Smooth muscle cell (in vitro differentiated cells): ENCODE results near the gene VARS2. TPM values are rescaled to one million over a fixed set of nuclear protein-coding genes. Genes with fewer than 3 reads are reported as not detected.
"Not testable (repeated sequence)": the region's sequence is repeated elsewhere in the genome, so short reads cannot be mapped to it uniquely, and the experiment has no call there.

Source experiments
- DNase-seq: peaks from one replicate; lab custom pipeline; 2025; ENCODE audit not compliant: unreplicated experiment; lab: John Stamatoyannopoulos, UW
- H2AFZ ChIP-seq: fragments of 200-600 bp; sonication (generic); 2 replicates; pipeline ENCODE4 v1.6.0; 2016; ENCODE audit warnings: antibody characterized with exemption, low read depth, mild to moderate bottlenecking
- H3F3A ChIP-seq: fragments of 200-600 bp; sonication (generic); 2 replicates; pipeline ENCODE4 v1.6.0; 2017; ENCODE audit warnings: antibody characterized with exemption, low read depth
- H3K27ac ChIP-seq: fragments of 200-600 bp; sonication (generic); 2 replicates; pipeline ENCODE4 v1.5.1; 2016; ENCODE audit warnings: low read depth, mild to moderate bottlenecking
- H3K27me3 ChIP-seq: fragments of 200-600 bp; sonication (generic); 2 replicates; pipeline ENCODE4 v1.6.1; 2016; ENCODE audit warnings: low read depth, mild to moderate bottlenecking
- H3K36me3 ChIP-seq: fragments of 200-600 bp; sonication (generic); 2 replicates; pipeline ENCODE4 v1.5.1; 2016; ENCODE audit warnings: low read depth
- H3K4me1 ChIP-seq: fragments of 200-600 bp; sonication (generic); 2 replicates; pipeline ENCODE4 v1.5.1; 2016; ENCODE audit warnings: low read depth
- H3K4me2 ChIP-seq: fragments of 200-600 bp; sonication (generic); 2 replicates; pipeline ENCODE4 v1.6.0; 2016; ENCODE audit warnings: mild to moderate bottlenecking
- H3K4me3 ChIP-seq: fragments of 200-600 bp; sonication (generic); 2 replicates; pipeline ENCODE4 v1.5.1; 2016; ENCODE audit warnings: mild to moderate bottlenecking
- H3K79me2 ChIP-seq: fragments of 200-600 bp; sonication (generic); 2 replicates; pipeline ENCODE4 v1.6.0; 2016; ENCODE audit warnings: low read depth, mild to moderate bottlenecking
- H3K9ac ChIP-seq: fragments of 200-600 bp; sonication (generic); 2 replicates; pipeline ENCODE4 v1.6.0; 2016; ENCODE audit warnings: low read depth
- H3K9me3 ChIP-seq: fragments of 200-600 bp; sonication (generic); replicated peaks from 2 replicates; pipeline ENCODE4 v1.5.1; 2016; ENCODE audit warnings: low read depth
- H4K20me1 ChIP-seq: fragments of 200-600 bp; sonication (generic); 2 replicates; pipeline ENCODE4 v1.6.0; 2016; ENCODE audit warnings: low read depth
- CTCF ChIP-seq: fragments of 200-600 bp; sonication (generic); IDR thresholded peaks from 2 replicates; pipeline ENCODE4 v1.5.1; 2017; ENCODE audit warnings: borderline replicate concordance, mild to moderate bottlenecking, antibody characterized with exemption; ENCODE audit not compliant: insufficient read depth, poor library complexity, severe bottlenecking
- WGBS: methylation state at CpG from one replicate; pipeline ENCODE4 v1.1.7; 2016; ENCODE audit warnings: low lambda C conversion rate; 5-methylcytosine and 5-hydroxymethylcytosine counted together
- polyA plus RNA-seq: library from polyadenylated mRNA; unstranded; fragments of >200 nt; fragmentation: Nextera tagmentation; extraction: Ambion mirVana; gene quantifications from 2 replicates; pipeline ENCODE4 v1.2.1, GENCODE V29; 2016
- total RNA-seq: library from RNA; depleted of rRNA; stranded (reverse); fragments of >200 nt; gene quantifications from 2 replicates; pipeline ENCODE4 v1.2.3, GENCODE V29; 2014

The VARS2 gene
- total and polyA plus RNA-seq, 2 experiments from 2014 or later = 15.1 to 15.4 TPM

- Histone ChIP-seq H3K9ac (no peak overlapping the region), H3K27ac (no peak overlapping the region), H3K79me2 (no peaks in the 10 kb centered on the region), H3K9me3 (no peaks in the 10 kb centered on the region), H3K4me3 (no peak overlapping the region), H2AFZ (no peak overlapping the region), H4K20me1 (no peaks in the 10 kb centered on the region), H3K4me1 (no peaks in the 10 kb centered on the region), H3F3A (no peaks in the 10 kb centered on the region), H3K36me3 (no peaks in the 10 kb centered on the region), H3K27me3 (peaks cover 11% of the 10 kb centered on the region), H3K4me2 (no peak overlapping the region)
- WGBS = 79% methylated on average over 4 of the region's 4 CpGs
- DNase-seq = no peak
- TF ChIP-seq CTCF = no peak
Observed at GRCh38 chr6:30964075-30964474, 50.0 kb downstream of the VARS2 start.

DNA sequence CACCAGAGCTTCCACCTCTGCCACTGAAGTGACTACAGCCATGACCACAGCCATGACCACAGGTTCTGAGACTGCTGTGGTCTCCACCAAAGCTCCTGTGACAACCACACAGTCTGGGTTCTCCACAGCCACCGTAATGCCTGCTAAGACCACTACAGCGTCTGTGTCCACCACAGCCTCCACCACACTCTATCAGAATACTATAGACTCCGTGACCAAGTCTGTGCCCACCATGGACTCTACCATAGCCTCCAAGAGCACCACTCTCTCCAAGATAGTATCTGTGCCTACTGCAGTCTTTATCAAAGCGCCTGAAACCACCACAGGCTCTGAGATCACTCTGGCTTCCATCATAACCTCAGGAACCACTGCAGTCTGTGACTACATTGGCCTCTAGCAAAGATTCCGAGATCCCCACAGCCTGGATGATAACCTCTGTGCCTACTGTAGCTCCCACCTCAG lies 51.1 kb downstream of the VARS2 start:
- Histone ChIP-seq H3K9ac (no peak overlapping the region), H3K79me2 (no peaks in the 10 kb centered on the region), H3K4me2 (no peak overlapping the region), H3F3A (no peaks in the 10 kb centered on the region), H3K4me1 (no peaks in the 10 kb centered on the region), H3K27ac (no peak overlapping the region), H3K9me3 (no peaks in the 10 kb centered on the region), H2AFZ (no peak overlapping the region), H4K20me1 (no peaks in the 10 kb centered on the region), H3K4me3 (no peak overlapping the region), H3K36me3 (no peaks in the 10 kb centered on the region), H3K27me3 (peaks cover 7% of the 10 kb centered on the region)
- DNase-seq = no peak
- WGBS = 93% methylated on average over 5 of the region's 5 CpGs
- no peak for TF ChIP-seq CTCF

DNA sequence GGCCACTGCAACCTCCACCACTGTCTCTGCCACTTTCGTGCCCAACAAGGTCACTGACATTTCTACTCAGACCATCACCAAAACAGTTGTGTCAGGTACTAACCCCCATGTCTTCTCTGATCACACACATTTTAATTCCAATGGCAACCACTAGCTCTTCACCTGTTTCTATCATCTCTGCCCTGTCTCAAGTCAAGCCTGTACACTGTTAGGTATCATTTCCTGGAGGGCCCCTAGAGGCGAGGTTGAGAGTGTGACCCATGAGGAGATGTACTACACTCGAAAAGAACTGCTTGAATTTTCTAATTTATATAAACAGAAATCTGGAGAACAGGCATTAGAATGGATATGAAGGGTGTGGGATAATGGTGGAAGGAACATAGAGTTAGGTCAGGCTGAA lies 52.1 kb downstream of the VARS2 start:
- Histone ChIP-seq H3K9ac (no peak overlapping the region), H3K4me1 (no peaks in the 10 kb centered on the region), H3F3A (no peaks in the 10 kb centered on the region), H3K36me3 (no peaks in the 10 kb centered on the region), H3K4me2 (no peak overlapping the region), H3K79me2 (no peaks in the 10 kb centered on the region), H3K27ac (no peak overlapping the region), H3K27me3 (peaks cover 7% of the 10 kb centered on the region), H3K4me3 (no peak overlapping the region), H3K9me3 (no peaks in the 10 kb centered on the region), H4K20me1 (no peaks in the 10 kb centered on the region), H2AFZ (no peak overlapping the region)
- WGBS = 62% methylated on average over 3 of the region's 3 CpGs
- no peak for TF ChIP-seq CTCF
- DNase-seq = no peak

DNA sequence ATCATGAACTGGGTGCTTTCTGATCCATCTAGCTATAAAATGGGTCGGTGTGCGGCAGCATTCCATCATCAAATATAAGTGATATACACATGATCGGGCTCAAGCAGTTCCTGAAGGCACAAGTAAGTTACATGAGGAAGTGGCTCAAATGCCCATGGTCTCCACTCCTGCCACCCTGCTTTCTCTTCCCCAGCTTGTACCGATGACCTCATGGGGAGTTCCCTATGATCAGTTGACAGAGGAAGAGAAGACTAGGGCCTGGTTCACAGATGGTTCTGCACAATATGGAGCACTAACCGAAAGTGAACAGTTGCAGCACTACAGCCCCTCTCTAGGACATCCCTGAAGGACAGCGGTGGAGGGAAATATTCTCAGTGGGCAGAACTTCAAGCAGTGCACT lies 55.1 kb downstream of the VARS2 start:
- not testable (repeated sequence) for H3K79me2 ChIP-seq, H3K36me3 ChIP-seq, H3K4me3 ChIP-seq, H3K4me2 ChIP-seq, DNase-seq, H4K20me1 ChIP-seq, H2AFZ ChIP-seq, H3K27ac ChIP-seq, H3K4me1 ChIP-seq, H3F3A ChIP-seq, H3K9ac ChIP-seq, H3K9me3 ChIP-seq, H3K27me3 ChIP-seq
- WGBS = 92% methylated on average over 6 of the region's 6 CpGs
